IMR-90 (cell line): ENCODE measurements around the gene RANGRF. TPM values are rescaled to one million over a fixed set of nuclear protein-coding genes. Genes with fewer than 3 reads are reported as not detected.

ENCODE experiments used
- ATAC-seq: fragments of 200-7000 bp; cut with Tn5 transposase; 2 replicates; pipeline ENCODE4 v1.9.1; 2020; ENCODE audit warnings: low read depth, mild to moderate bottlenecking, moderate library complexity
- BruUV-seq: library from RNA; stranded (reverse); fragments of 400-500 nt; replicated peaks from 2 replicates; lab custom pipeline; 2021; lab: Mats Ljungman, UMichigan
- CTCF ChIA-PET: fragments of 300-600 bp; formaldehyde crosslinking; extraction: SDS; loops from one replicate; lab custom pipeline; 2021; ENCODE audit warnings: antibody characterized with exemption; lab: Yijun Ruan, JAX
- POLR2A ChIA-PET: fragments of 300-600 bp; sonication (Branson Sonifier 250); formaldehyde crosslinking; loops from one replicate; lab custom pipeline; 2022; ENCODE audit warnings: antibody characterized with exemption; ENCODE audit not compliant: unreplicated experiment; lab: Charles Lee
- DNase-seq: peaks from one replicate; pipeline ENCODE4 v3.0.0; 2013
- H2AFZ ChIP-seq: replicated peaks from 2 replicates; pipeline ENCODE3; 2013; ENCODE audit warnings: low read length, mild to moderate bottlenecking; ENCODE audit not compliant: poor library complexity
- H2AK5ac ChIP-seq: 2 replicates; pipeline ENCODE4 v1.6.1; 2013; ENCODE audit warnings: low read depth, low read length, inconsistent platforms
- H2AK9ac ChIP-seq: replicated peaks from 2 replicates; pipeline ENCODE3; 2013; ENCODE audit warnings: mild to moderate bottlenecking, low read depth, low read length, moderate library complexity; ENCODE audit not compliant: poor library complexity
- H2BK120ac ChIP-seq: 2 replicates; pipeline ENCODE4 v1.6.1; 2013; ENCODE audit warnings: low read depth, low read length, inconsistent platforms
- H2BK15ac ChIP-seq: 3 replicates; pipeline ENCODE4 v1.6.1; 2013; ENCODE audit warnings: low read depth, low read length, inconsistent platforms
- H2BK20ac ChIP-seq: 2 replicates; pipeline ENCODE4 v1.6.1; 2013; ENCODE audit warnings: low read depth, mild to moderate bottlenecking, inconsistent platforms, low read length, moderate library complexity
- H2BK5ac ChIP-seq: 2 replicates; pipeline ENCODE4 v1.6.1; 2013; ENCODE audit warnings: mild to moderate bottlenecking, low read depth, low read length, inconsistent platforms; ENCODE audit not compliant: poor library complexity, severe bottlenecking
- H3K14ac ChIP-seq: replicated peaks from 2 replicates; pipeline ENCODE4 v1.6.1; 2013; ENCODE audit warnings: low read depth, low read length, inconsistent platforms
- H3K18ac ChIP-seq: 2 replicates; pipeline ENCODE4 v1.6.1; 2013; ENCODE audit warnings: low read depth, low read length, control low read depth
- H3K23ac ChIP-seq: 2 replicates; pipeline ENCODE4 v1.6.1; 2013; ENCODE audit warnings: low read depth, low read length, inconsistent platforms
- H3K27ac ChIP-seq: 2 replicates; pipeline ENCODE4 v1.5.1; 2013; ENCODE audit warnings: mild to moderate bottlenecking, control low read depth, low read length; ENCODE audit not compliant: insufficient read depth
- H3K27me3 ChIP-seq: 2 replicates; pipeline ENCODE4 v1.6.1; 2013; ENCODE audit warnings: low read length; ENCODE audit not compliant: control insufficient read depth, insufficient read depth
- H3K36me3 ChIP-seq: 2 replicates; pipeline ENCODE4 v1.6.1; 2013; ENCODE audit warnings: low read length, mixed read lengths; ENCODE audit not compliant: control insufficient read depth, insufficient read depth
- H3K4ac ChIP-seq: 2 replicates; pipeline ENCODE4 v1.6.1; 2013; ENCODE audit warnings: low read depth, low read length, inconsistent platforms
- H3K4me1 ChIP-seq: 2 replicates; pipeline ENCODE4 v1.6.1; 2013; ENCODE audit warnings: low read length, mixed read lengths; ENCODE audit not compliant: control insufficient read depth, insufficient read depth
- H3K4me2 ChIP-seq: 2 replicates; pipeline ENCODE4 v1.6.1; 2013; ENCODE audit warnings: low read depth, mild to moderate bottlenecking, control low read depth, low read length, moderate library complexity
- H3K4me3 ChIP-seq: 2 replicates; pipeline ENCODE4 v1.5.1; 2013; ENCODE audit warnings: low read depth, mild to moderate bottlenecking, control low read depth, low read length, moderate library complexity; ENCODE audit not compliant: insufficient read depth
- H3K56ac ChIP-seq: 2 replicates; pipeline ENCODE4 v1.6.1; 2013; ENCODE audit warnings: low read length, inconsistent platforms; ENCODE audit not compliant: insufficient read depth; ENCODE audit errors: extremely low read depth
- H3K79me1 ChIP-seq, 2 experiments: 2 replicates each; pipeline ENCODE4 v1.6.1; 2013; ENCODE audit warnings: low read length in 2 of 2, inconsistent platforms in 1 of 2, low read depth in 1 of 2
- H3K9ac ChIP-seq: 2 replicates; pipeline ENCODE4 v1.6.1; 2013; ENCODE audit warnings: low read depth, low read length, control low read depth
- H3K9me1 ChIP-seq: 2 replicates; pipeline ENCODE4 v1.6.1; 2013; ENCODE audit warnings: low read length, inconsistent platforms; ENCODE audit not compliant: insufficient read depth
- H3K9me3 ChIP-seq: 2 replicates; pipeline ENCODE4 v1.6.1; 2013; ENCODE audit warnings: low read length; ENCODE audit not compliant: control insufficient read depth, insufficient read depth
- H4K20me1 ChIP-seq: 2 replicates; pipeline ENCODE4 v1.6.1; 2013; ENCODE audit warnings: low read length, inconsistent platforms; ENCODE audit not compliant: insufficient read depth
- H4K5ac ChIP-seq: 2 replicates; pipeline ENCODE4 v1.6.1; 2013; ENCODE audit warnings: mild to moderate bottlenecking, low read depth, low read length, control low read depth
- H4K8ac ChIP-seq, 2 experiments: 2 replicates each; pipeline ENCODE4 v1.6.1; 2013; ENCODE audit warnings: low read depth in 2 of 2, low read length in 2 of 2, control low read depth in 1 of 2, inconsistent platforms in 1 of 2
- H4K91ac ChIP-seq: 2 replicates; pipeline ENCODE4 v1.6.1; 2013; ENCODE audit warnings: low read depth, low read length, inconsistent platforms; ENCODE audit not compliant: insufficient read depth
- BHLHE40 ChIP-seq: fragments of 150-350 bp; IDR thresholded peaks from 2 replicates; pipeline ENCODE4 v1.6.1; 2016; ENCODE audit warnings: mild to moderate bottlenecking, low read depth, low read length
- CEBPB ChIP-seq: IDR thresholded peaks from 2 replicates; pipeline ENCODE4 v1.6.1; 2012; ENCODE audit warnings: low read depth, low read length, improper control_type of control experiment
- CTCF ChIP-seq: conservative IDR thresholded peaks from 2 replicates; pipeline ENCODE4 v1.5.1; 2012; ENCODE audit warnings: mild to moderate bottlenecking, low read depth, low read length, improper control_type of control experiment
- ELK1 ChIP-seq: fragments of 150-350 bp; IDR thresholded peaks from 2 replicates; pipeline ENCODE4 v1.6.1; 2016; ENCODE audit warnings: low read depth, mild to moderate bottlenecking, low read length, moderate library complexity, borderline replicate concordance
- FOS ChIP-seq: fragments of 150-350 bp; IDR thresholded peaks from 2 replicates; pipeline ENCODE4 v1.6.1; 2016; ENCODE audit warnings: low read depth, low read length
- MAFK ChIP-seq: IDR thresholded peaks from 2 replicates; pipeline ENCODE4 v1.6.1; 2012; ENCODE audit warnings: low read depth, low read length, improper control_type of control experiment
- MAZ ChIP-seq: IDR thresholded peaks from 2 replicates; pipeline ENCODE4 v1.6.1; 2012; ENCODE audit warnings: low read depth, mild to moderate bottlenecking, low read length, improper control_type of control experiment, moderate library complexity, borderline replicate concordance
- MXI1 ChIP-seq: IDR thresholded peaks from 2 replicates; pipeline ENCODE4 v1.6.1; 2012; ENCODE audit warnings: low read depth, mild to moderate bottlenecking, low read length, moderate library complexity, borderline replicate concordance
- NFE2L2 ChIP-seq: fragments of 150-350 bp; IDR thresholded peaks from 2 replicates; pipeline ENCODE4 v1.6.1; 2016; ENCODE audit warnings: low read depth, mild to moderate bottlenecking, low read length
- POLR2A ChIP-seq: IDR thresholded peaks from 2 replicates; pipeline ENCODE4 v1.6.1; 2012; ENCODE audit warnings: mild to moderate bottlenecking, low read depth, low read length
- RAD21 ChIP-seq: IDR thresholded peaks from 2 replicates; pipeline ENCODE4 v1.6.1; 2012; ENCODE audit warnings: low read length, improper control_type of control experiment
- RFX5 ChIP-seq: IDR thresholded peaks from 2 replicates; pipeline ENCODE4 v1.8.0; 2012; ENCODE audit warnings: low read depth, mild to moderate bottlenecking, low read length, moderate library complexity
- SMC3 ChIP-seq: fragments of 150-350 bp; IDR thresholded peaks from 2 replicates; pipeline ENCODE4 v1.6.1; 2016; ENCODE audit warnings: low read depth, mild to moderate bottlenecking, antibody characterized with exemption, low read length, moderate library complexity
- WGBS, 2 experiments: methylation state at CpG; one replicate each; pipeline versions ENCODE4 v1.1.5 to v1.1.7; 2013; ENCODE audit warnings: missing lambda C conversion rate in 2 of 2; ENCODE audit not compliant: insufficient read length in 1 of 2; ENCODE audit errors: extremely low coverage in 2 of 2; 5-methylcytosine and 5-hydroxymethylcytosine counted together
- dilution Hi-C: fragments of 300-500 bp; cut with HindIII; formaldehyde crosslinking; loops from one replicate; pipeline ENCODE4 v1.14.3; 2018; ENCODE audit warnings: low sequenced_read_pairs; ENCODE audit not compliant: unreplicated experiment
- in situ Hi-C: fragments of 300-500 bp; cut with MboI; formaldehyde crosslinking; loops from 3 replicates; pipeline ENCODE4 v1.14.3; 2019; ENCODE audit warnings: low sequenced_read_pairs, inconsistent platforms, mixed read lengths
- intact Hi-C: fragments of 100-400 bp; cut with micrococcal nuclease; formaldehyde crosslinking; loops from 2 replicates; pipeline ENCODE4 v1.10.0; 2022
- polyA plus RNA-seq, 3 experiments: library from polyadenylated mRNA; depleted of rRNA; stranded (reverse); fragments of >200 nt; gene quantifications; 2 replicates each; pipeline ENCODE4 v1.2.3, GENCODE V29; 2012; ENCODE audit warnings: low replicate concordance in 1 of 3
- total RNA-seq: library from RNA; depleted of rRNA; stranded (reverse); fragments of >200 nt; gene quantifications from 2 replicates; pipeline ENCODE4 v1.2.3, GENCODE V29; 2012

Gene RANGRF
- total and polyA plus RNA-seq, 2 of the 4 experiments (the other 2 are of a cell fraction) = 19.5 to 36.6 TPM

- H4K91ac ChIP-seq = no peak overlapping the region
- no peak for DNase-seq
- H4K8ac ChIP-seq = no peak overlapping the region
- no peak overlapping the region for H3K4me3 ChIP-seq
- H4K5ac ChIP-seq = no peak overlapping the region
- no peak overlapping the region for H3K18ac ChIP-seq
- no TSS peak for BruUV-seq
- no peak for ATAC-seq
- H3K56ac ChIP-seq = no peak overlapping the region
- H3K4me2 ChIP-seq = no peak overlapping the region
- CTCF ChIA-PET = no interaction called here
- H3K79me1 ChIP-seq = peaks cover 5 to 7% of the 10 kb centered on the region in 2 experiments; a peak in 2 of 4 replicates
- POLR2A ChIA-PET = no interaction called here
- no peaks in the 10 kb centered on the region for H4K20me1 ChIP-seq
- no peak overlapping the region for H2AK5ac ChIP-seq
- in situ Hi-C loops (no loop called here), intact Hi-C loops (no loop called here), dilution Hi-C loops (no loop called here)
- H2BK5ac ChIP-seq = no peak overlapping the region
- no peaks in the 10 kb centered on the region for H3K9me1 ChIP-seq
- no peak overlapping the region for H3K14ac ChIP-seq
- H3K9me3 ChIP-seq = no peaks in the 10 kb centered on the region
- no peak overlapping the region for H2BK120ac ChIP-seq
- no peaks in the 10 kb centered on the region for H3K4me1 ChIP-seq
- H3K27me3 ChIP-seq = no peaks in the 10 kb centered on the region
- no peak overlapping the region for H3K4ac ChIP-seq
- H3K23ac ChIP-seq = no peak overlapping the region
- H3K27ac ChIP-seq = no peak overlapping the region
- no peak overlapping the region for H2AFZ ChIP-seq
- H2AK9ac ChIP-seq = no peak overlapping the region
- H2BK20ac ChIP-seq = no peak overlapping the region
- H3K9ac ChIP-seq = no peak overlapping the region
- no peak for TF ChIP-seq MAFK
- TF ChIP-seq CEBPB = no peak
- TF ChIP-seq ELK1 = no peak
- no peak for TF ChIP-seq MXI1
- TF ChIP-seq FOS = no peak
- no peak for TF ChIP-seq POLR2A
- TF ChIP-seq RAD21 = no peak
- no peak for TF ChIP-seq RFX5
- TF ChIP-seq BHLHE40 = no peak
- no peak for TF ChIP-seq CTCF
- no peak for TF ChIP-seq NFE2L2
- TF ChIP-seq SMC3 = no peak
- no peak for TF ChIP-seq MAZ
- H2BK15ac ChIP-seq = no peak overlapping the region
- WGBS, 2 experiments = 96% methylated on average over 6 of the region's 10 CpGs; no CpG with 5 or more reads in 1 of the 2 experiments
- peaks cover 30% of the 10 kb centered on the region for H3K36me3 ChIP-seq
Observed at GRCh38 chr17:8256291-8256690, 32.2 kb upstream of the RANGRF start.
